Retinal pigment epithelial cell (primary cell): ENCODE data around the gene GPC3.

ENCODE experiments used
- DNase-seq: peaks from one replicate; pipeline ENCODE4 v3.0.0-alpha.2; 2010; ENCODE audit warnings: low read depth
- H3K4me3 ChIP-seq: 2 replicates; pipeline ENCODE4 v1.5.1; 2011; ENCODE audit warnings: mild to moderate bottlenecking, low read length, control low read depth, moderate library complexity
- TF ChIP-seq, protein P1 (sequence below): conservative IDR thresholded peaks from 2 replicates; pipeline ENCODE4 v1.5.1; 2011; ENCODE audit warnings: low read depth, low read length, control low read depth, inconsistent platforms

Gene GPC3

DNA sequence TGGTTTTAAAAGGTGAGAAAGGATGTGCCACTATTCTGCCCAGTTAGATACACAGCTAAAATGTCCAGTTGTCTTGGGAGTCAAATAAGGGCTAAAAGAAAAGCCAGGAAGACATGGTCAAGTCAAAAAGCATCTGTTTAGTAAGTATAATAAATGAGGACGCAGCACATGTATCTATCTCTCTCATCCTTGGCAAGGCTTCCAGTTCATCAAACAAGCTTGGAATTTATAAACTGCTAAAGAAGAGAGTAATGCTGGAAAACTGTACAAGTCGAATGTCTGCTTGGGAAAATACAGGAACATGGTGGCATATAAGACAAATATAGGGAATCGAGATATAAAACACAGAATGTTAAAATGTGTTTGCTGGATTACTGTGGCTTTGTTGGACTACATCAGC is 106.7 kb downstream of the GPC3 start:
- no peak for DNase-seq
- TF ChIP-seq, protein P1, sequence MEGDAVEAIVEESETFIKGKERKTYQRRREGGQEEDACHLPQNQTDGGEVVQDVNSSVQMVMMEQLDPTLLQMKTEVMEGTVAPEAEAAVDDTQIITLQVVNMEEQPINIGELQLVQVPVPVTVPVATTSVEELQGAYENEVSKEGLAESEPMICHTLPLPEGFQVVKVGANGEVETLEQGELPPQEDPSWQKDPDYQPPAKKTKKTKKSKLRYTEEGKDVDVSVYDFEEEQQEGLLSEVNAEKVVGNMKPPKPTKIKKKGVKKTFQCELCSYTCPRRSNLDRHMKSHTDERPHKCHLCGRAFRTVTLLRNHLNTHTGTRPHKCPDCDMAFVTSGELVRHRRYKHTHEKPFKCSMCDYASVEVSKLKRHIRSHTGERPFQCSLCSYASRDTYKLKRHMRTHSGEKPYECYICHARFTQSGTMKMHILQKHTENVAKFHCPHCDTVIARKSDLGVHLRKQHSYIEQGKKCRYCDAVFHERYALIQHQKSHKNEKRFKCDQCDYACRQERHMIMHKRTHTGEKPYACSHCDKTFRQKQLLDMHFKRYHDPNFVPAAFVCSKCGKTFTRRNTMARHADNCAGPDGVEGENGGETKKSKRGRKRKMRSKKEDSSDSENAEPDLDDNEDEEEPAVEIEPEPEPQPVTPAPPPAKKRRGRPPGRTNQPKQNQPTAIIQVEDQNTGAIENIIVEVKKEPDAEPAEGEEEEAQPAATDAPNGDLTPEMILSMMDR = no peak
- no peak overlapping the region for H3K4me3 ChIP-seq

DNA sequence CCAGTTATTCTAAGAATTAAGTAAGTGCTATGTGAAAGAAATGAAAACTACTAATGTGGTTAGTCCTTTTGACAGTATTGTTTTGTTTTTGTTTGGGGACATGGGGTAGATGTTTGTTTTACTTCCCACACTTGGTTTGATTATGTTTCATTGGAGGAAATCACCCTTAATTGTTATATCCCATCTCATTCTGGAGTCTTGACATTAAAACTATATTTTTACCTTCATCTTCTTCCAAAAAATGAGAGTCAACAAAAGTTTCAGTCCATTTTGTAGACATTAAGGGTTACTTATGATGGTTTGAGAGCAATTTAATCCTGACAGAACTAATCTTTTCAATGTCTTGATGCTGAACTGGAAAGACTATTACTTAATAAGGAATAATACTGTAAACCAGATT is 108.7 kb downstream of the GPC3 start:
- DNase-seq = no peak
- TF ChIP-seq, protein P1 = no peak

DNA sequence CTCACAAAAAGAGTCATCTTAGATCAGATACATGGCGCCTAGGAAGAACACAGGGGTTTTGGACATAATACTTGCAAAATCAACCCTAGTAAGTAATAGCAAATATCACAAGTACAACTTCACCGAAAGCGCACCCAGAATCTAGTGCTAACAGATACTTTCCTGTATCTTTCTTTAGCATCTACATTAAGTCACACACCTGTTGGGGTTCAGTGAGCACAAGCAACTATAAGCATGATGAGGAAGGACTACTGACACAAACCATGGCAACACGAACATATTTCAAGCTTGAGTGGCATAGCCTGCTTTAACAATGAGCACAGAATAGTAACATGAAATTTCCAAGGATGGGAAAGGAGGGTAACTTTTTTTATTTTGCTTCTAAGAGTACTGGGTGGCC is 116.1 kb downstream of the GPC3 start:
- no peak overlapping the region for H3K4me3 ChIP-seq
- no peak for DNase-seq
- TF ChIP-seq, protein P1 = no peak

More for the DNA sequence above, 108.7 kb downstream of the GPC3 start:
- H3K4me3 ChIP-seq = no peak overlapping the region

DNA sequence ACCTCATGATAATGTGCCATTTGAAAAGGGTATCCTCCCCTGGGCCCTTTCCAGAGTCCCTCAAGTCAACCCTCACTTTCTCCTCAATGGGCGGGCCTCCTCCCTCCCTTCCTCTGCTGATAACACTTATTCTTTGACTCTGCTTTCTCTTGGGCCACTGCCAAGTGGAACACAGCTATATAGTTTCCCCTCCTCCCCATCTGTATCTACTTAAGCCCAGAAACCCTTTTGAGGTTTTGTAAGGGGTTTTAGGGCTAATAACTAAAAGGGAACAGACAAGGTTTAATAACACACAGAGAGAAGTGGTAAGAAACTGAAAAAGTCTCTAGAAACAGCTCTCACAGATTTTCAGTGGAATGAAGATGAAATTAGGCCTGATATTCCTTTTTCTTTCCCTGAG is 116.7 kb downstream of the GPC3 start:
- no peak overlapping the region for H3K4me3 ChIP-seq
- TF ChIP-seq, protein P1 = no peak
- DNase-seq = no peak

DNA sequence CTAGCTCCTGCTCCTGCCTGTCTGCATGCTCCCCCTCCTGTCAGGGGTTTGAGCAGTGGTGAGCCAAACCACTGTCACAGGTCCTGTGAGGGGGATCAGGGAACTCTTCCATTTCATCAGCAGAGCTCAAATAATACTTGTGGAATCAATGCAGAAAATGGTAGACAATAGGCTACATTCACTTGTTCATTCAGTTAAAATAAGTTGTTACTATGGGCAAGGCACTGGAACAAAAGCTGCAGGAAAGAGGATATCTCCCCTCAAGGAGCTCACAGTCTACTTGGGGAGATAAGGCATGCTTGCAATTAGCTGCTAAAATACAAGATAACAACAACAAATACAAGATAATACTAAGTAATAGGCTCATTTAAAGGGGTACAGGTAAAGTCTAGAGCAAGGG is 117.1 kb downstream of the GPC3 start:
- TF ChIP-seq, protein P1 = no peak
- no peak for DNase-seq
- H3K4me3 ChIP-seq = no peak overlapping the region

DNA sequence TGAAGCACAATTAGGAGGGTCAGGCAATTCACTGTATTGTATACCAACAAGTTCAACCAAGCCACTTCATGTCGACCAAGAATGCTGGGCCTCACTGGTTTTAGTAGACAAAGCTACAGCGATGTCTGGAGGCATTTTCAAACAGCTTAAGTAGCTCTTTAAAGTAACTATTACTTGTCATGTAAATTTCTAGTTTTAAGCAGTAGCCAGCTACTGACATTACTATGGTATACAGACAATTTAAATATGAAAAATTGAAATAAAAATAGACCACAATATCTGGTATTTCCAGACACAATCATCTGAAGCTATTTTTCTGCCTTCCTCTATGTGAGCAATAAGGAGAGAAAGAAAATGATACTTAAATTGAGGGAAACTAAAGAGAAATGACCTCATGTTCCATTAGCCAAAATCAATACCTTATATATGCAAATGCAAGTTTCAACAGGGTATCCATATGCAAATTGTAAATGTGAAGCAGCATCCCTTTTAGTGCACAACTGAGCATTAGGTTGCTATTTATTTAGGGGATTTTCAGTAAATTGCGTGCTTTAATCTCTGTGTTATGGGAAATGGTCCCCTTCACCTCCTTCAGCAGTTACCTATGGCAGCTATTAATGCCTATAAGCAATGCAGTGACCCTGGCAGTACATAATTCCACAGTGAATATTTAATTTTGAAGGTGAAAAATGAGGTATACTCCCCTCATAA is 119.5 kb downstream of the GPC3 start:
- no peak for DNase-seq
- TF ChIP-seq, protein P1 = no peak
- no peak overlapping the region for H3K4me3 ChIP-seq

DNA sequence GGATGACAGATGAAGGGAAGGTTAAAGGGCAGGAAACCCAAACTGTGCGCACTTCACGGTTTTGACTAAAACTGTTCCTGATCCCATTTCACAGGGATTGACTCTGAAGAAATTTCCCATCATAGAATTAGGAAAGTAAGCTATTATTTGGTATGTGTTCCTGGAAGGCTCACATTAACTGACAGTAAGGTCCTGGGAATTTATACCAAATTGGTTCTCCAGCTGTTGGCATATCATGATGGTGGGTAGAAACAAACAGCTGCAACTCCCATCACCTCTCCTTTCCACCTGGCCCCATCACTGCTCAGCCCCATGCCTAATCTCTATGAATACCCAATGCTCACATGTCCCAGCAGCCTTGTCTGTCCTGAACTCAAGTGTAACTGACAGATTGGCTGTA is 121.2 kb downstream of the GPC3 start:
- H3K4me3 ChIP-seq = no peak overlapping the region
- DNase-seq = no peak
- TF ChIP-seq, protein P1 = no peak
